ENCODE measurements around the gene MAP2K7.
"Not testable (repeated sequence)": the region's sequence is repeated elsewhere in the genome, so short reads cannot be mapped to it uniquely, and the experiment has no call there.

The MAP2K7 gene

DNA sequence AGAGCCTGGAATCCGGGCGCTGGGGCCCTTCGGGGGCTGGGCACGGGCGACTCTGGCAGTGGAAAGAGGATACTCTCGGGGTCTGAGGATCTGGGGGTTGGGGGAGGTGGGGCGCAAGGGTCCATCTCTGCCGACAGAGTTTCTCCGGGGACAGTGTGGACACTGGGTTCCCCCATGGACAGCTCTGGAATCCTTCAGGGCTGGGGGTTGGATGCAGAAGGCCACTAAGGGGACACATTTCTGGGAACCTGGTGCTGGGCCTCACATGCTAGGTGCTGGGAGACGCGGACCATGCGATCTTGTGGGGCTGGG lies 13.2 kb downstream of the MAP2K7 start:
- Histone ChIP-seq H3K27ac (ENCODE audit: insufficient read depth in 1 of 2, low read depth in 1 of 2, low read length in 2 of 2, poor library complexity in 1 of 2, severe bottlenecking in 2 of 2) (no peak overlapping the region), H3K4me1 (ENCODE audit: control extremely low read depth in 1 of 4, control insufficient read depth in 4 of 4, insufficient read depth in 4 of 4, low read length in 3 of 4) (peaks cover 0 to 50% (median 47%) of the 10 kb centered on the region in 4 experiments), H3K27me3 (replicated peaks in 2 of 5; ENCODE audit: control insufficient read depth in 4 of 5, insufficient read depth in 5 of 5, low read length in 4 of 5) (peaks cover 0 to 58% (median 15%) of the 10 kb centered on the region in 5 experiments), H3K36me3 (ENCODE audit: control insufficient read depth in 4 of 4, insufficient read depth in 4 of 4, low read length in 3 of 4) (peaks cover 2 to 12% (median 6%) of the 10 kb centered on the region in 4 experiments), H3K4me3 (ENCODE audit: control insufficient read depth in 1 of 7, extremely low read depth in 1 of 7, insufficient read depth in 4 of 7, low read depth in 2 of 7, low read length in 6 of 7) (peak overlapping the region in 4 of 7 experiments; percentile 19 to 61 (median 56)), H3K9me3 (ENCODE audit: control extremely low read depth in 1 of 5, control insufficient read depth in 4 of 5, insufficient read depth in 2 of 5, low read depth in 1 of 5, low read length in 4 of 5) (no peaks in the 10 kb centered on the region)
- no peak for DNase-seq
- ChIA-PET CTCF (interaction anchor here (0.9 to 2.9 kb wide), 6 partner anchors 11 to 64 kb away, joined by 3 to 20 read pairs (median 3); partner anchors contain the start of gene CTXN1), POLR2A (interaction anchor here (0.7 kb wide), 1 partner anchor 15 kb away, joined by 3 read pairs; no protein-coding TSS in a partner anchor)
- WGBS (ENCODE audit: insufficient coverage): 4% methylated on average over 8 of the region's 12 CpGs

DNA sequence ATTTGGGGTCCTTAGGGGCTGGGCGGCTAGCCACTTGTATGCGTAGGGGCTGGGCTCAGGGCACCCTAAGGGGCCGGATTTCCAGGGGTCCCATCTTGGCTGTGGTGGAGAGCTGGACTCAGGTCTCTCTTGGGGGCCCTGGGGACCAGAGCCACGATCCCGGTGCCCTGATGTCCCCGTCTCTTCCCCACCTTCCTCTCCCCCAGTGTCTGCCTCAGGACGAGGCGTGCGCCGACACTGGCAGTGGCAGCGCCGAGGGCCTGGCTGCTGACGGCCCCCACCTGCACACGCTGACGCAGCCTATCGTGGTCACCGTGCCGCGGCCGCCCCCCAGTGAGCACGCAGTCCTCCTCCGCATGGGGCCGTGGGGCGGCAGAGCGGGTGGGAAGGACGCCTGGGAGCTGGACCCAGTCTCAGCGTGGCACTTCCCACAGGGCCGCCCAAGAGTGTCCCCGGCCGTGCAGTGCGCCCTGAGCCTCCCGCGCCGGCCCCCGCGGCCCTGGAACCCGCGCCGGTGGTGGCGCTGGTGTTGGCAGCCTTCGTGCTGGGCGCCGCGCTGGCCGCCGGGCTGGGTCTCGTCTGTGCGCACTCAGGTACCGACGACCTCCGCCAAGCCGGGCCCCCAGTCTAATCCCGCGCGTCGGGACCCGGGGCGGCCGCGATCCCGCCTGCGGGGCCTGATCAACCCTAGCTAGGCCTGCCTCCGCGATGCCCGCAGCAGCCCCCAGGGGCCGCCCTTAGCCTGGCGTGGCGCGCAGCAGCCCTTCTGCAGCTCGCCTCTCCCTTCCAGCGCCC lies 13.8 kb downstream of the MAP2K7 start:
- POLR2A ChIA-PET: interaction anchor here (0.7 to 1.0 kb wide), 2 partner anchors 14 to 16 kb away, joined by 3 read pairs; partner anchors contain the start of gene MAP2K7
- Histone ChIP-seq H3K4me1 (ENCODE audit: control extremely low read depth in 1 of 4, control insufficient read depth in 4 of 4, insufficient read depth in 4 of 4, low read length in 3 of 4) (peaks cover 0 to 51% (median 48%) of the 10 kb centered on the region in 4 experiments), H3K27me3 (replicated peaks in 2 of 5; ENCODE audit: control insufficient read depth in 4 of 5, insufficient read depth in 5 of 5, low read length in 4 of 5) (peaks cover 0 to 58% (median 15%) of the 10 kb centered on the region in 5 experiments), H3K4me3 (ENCODE audit: control insufficient read depth in 1 of 7, extremely low read depth in 1 of 7, insufficient read depth in 4 of 7, low read depth in 2 of 7, low read length in 6 of 7) (peak overlapping the region in 4 of 7 experiments; percentile 41 to 61 (median 56)), H3K9me3 (ENCODE audit: control extremely low read depth in 1 of 5, control insufficient read depth in 4 of 5, insufficient read depth in 2 of 5, low read depth in 1 of 5, low read length in 4 of 5) (no peaks in the 10 kb centered on the region), H3K36me3 (ENCODE audit: control insufficient read depth in 4 of 4, insufficient read depth in 4 of 4, low read length in 3 of 4) (peaks cover 0 to 13% (median 8%) of the 10 kb centered on the region in 4 experiments), H3K27ac (ENCODE audit: insufficient read depth in 1 of 2, low read depth in 1 of 2, low read length in 2 of 2, poor library complexity in 1 of 2, severe bottlenecking in 2 of 2) (no peak overlapping the region)
- CTCF ChIA-PET: interaction anchor here (0.9 to 4.0 kb wide), 12 partner anchors 9 to 65 kb away, joined by 3 to 20 read pairs (median 3); partner anchors contain the start of genes CTXN1 and MAP2K7
- DNase-seq: peak; percentile 70 to 79 (median 77)
- under 1% methylated on average over 62 of the region's 71 CpGs for WGBS (ENCODE audit: insufficient coverage)

DNA sequence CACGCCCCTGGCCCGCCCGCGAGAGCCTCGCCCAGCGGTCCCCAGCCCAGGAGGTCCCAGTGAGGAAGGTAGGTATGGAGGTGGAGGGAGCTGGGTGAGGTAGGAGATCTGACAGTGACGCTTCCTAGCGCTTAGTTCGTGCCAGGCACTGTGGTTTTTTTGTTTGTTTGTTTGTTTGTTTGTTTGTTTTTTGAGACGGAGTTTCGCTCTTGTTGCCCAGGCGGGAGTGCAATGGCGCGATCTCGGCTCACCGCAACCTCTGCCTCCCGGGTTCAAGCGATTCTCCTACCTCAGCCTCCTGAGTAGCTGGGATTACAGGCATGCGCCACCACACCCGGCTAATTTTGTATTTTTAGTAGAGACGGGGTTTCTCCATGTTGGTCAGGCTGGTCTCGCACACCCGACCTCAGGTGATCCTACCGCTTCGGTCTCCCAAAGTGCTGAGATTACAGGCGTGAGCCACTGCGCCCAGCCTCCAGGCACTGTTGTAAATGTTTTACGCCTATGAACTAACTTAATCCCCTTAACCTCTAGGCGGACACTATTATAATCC lies 14.5 kb downstream of the MAP2K7 start:
- 30% methylated on average over 14 of the region's 29 CpGs for WGBS (ENCODE audit: insufficient coverage)
- H3K9me3 ChIP-seq (ENCODE audit: control extremely low read depth in 1 of 5, control insufficient read depth in 4 of 5, insufficient read depth in 2 of 5, low read depth in 1 of 5, low read length in 4 of 5); DNase-seq; H3K27ac ChIP-seq (ENCODE audit: insufficient read depth in 1 of 2, low read depth in 1 of 2, low read length in 2 of 2, poor library complexity in 1 of 2, severe bottlenecking in 2 of 2): not testable (repeated sequence)
- peak overlapping the region in 3 of 7 experiments; percentile 13 to 61 (median 56) for H3K4me3 ChIP-seq (ENCODE audit: control insufficient read depth in 1 of 7, extremely low read depth in 1 of 7, insufficient read depth in 4 of 7, low read depth in 2 of 7, low read length in 6 of 7)
- peaks cover 0 to 58% (median 15%) of the 10 kb centered on the region in 5 experiments for H3K27me3 ChIP-seq (replicated peaks in 2 of 5; ENCODE audit: control insufficient read depth in 4 of 5, insufficient read depth in 5 of 5, low read length in 4 of 5)
- CTCF ChIA-PET: interaction anchor here (1.0 to 4.0 kb wide), 9 partner anchors 10 to 50 kb away, joined by 3 to 20 read pairs (median 4); partner anchors contain the start of genes CTXN1 and MAP2K7
- POLR2A ChIA-PET: interaction anchor here (1.0 kb wide), 1 partner anchor 14 kb away, joined by 3 read pairs; the partner anchor contains the start of gene MAP2K7
- H3K4me1 ChIP-seq (ENCODE audit: control extremely low read depth in 1 of 4, control insufficient read depth in 4 of 4, insufficient read depth in 4 of 4, low read length in 3 of 4): peaks cover 0 to 51% (median 48%) of the 10 kb centered on the region in 4 experiments
- H3K36me3 ChIP-seq (ENCODE audit: control insufficient read depth in 4 of 4, insufficient read depth in 4 of 4, low read length in 3 of 4): peaks cover 0 to 12% (median 8%) of the 10 kb centered on the region in 4 experiments

DNA sequence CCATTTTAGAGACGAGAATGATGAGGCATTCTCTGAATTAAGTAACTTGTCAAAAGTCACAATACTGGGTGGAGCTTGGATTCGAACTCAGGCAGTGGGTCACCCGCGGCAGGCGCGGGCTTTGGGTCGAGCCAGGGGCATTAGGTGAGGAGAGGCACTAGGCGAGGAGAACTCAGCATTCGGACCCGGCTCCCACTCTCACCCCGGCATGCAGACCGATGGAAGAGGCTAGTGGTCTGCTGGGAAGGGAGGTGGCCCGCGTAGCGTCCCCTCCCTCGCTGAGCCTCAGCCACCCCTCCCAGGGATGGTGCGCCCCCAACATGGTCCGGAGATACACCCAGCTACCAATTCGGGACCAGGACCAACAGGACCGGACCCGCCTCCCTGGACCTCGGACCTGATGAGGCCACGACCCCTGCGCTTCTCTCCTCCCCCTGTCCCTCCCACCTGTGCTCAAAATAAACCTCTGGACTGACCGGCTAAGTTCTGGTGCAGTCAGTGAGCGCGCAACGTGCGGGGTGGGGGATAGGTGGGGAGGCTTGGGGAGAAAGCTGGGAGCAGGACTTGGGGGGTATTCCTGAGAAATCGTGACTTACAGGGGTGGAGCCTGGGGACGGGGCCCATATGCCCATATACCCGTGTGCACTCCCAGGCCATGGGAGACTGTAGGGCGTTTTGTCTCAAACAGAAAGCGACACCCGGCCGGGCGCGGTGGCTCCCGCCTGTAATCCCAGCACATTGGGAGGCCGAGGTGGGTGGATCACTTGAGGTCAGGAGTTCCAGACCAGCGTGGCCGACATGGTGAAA lies 15.1 kb downstream of the MAP2K7 start:
- H3K27ac ChIP-seq (ENCODE audit: insufficient read depth in 1 of 2, low read depth in 1 of 2, low read length in 2 of 2, poor library complexity in 1 of 2, severe bottlenecking in 2 of 2): peak overlapping the region in 1 of 2 experiments; percentile 36
- no peaks in the 10 kb centered on the region for H3K9me3 ChIP-seq (ENCODE audit: control extremely low read depth in 1 of 5, control insufficient read depth in 4 of 5, insufficient read depth in 2 of 5, low read depth in 1 of 5, low read length in 4 of 5)
- peaks cover 0 to 13% (median 10%) of the 10 kb centered on the region in 4 experiments for H3K36me3 ChIP-seq (ENCODE audit: control insufficient read depth in 4 of 4, insufficient read depth in 4 of 4, low read length in 3 of 4)
- POLR2A ChIA-PET: no interaction called here
- no peak overlapping the region for H3K4me3 ChIP-seq (ENCODE audit: control insufficient read depth in 1 of 7, extremely low read depth in 1 of 7, insufficient read depth in 4 of 7, low read depth in 2 of 7, low read length in 6 of 7)
- H3K4me1 ChIP-seq (ENCODE audit: control extremely low read depth in 1 of 4, control insufficient read depth in 4 of 4, insufficient read depth in 4 of 4, low read length in 3 of 4): peaks cover 0 to 51% (median 48%) of the 10 kb centered on the region in 4 experiments
- CTCF ChIA-PET: interaction anchor here (1.0 to 4.0 kb wide), 6 partner anchors 7 to 32 kb away, joined by 3 to 20 read pairs (median 7); partner anchors contain the start of genes CTXN1 and MAP2K7
- no peak for DNase-seq
- H3K27me3 ChIP-seq (replicated peaks in 2 of 5; ENCODE audit: control insufficient read depth in 4 of 5, insufficient read depth in 5 of 5, low read length in 4 of 5): peaks cover 0 to 58% (median 15%) of the 10 kb centered on the region in 5 experiments
- whole genome bisulfite sequencing (ENCODE audit: insufficient coverage): 53% methylated on average over 29 of the region's 42 CpGs

DNA sequence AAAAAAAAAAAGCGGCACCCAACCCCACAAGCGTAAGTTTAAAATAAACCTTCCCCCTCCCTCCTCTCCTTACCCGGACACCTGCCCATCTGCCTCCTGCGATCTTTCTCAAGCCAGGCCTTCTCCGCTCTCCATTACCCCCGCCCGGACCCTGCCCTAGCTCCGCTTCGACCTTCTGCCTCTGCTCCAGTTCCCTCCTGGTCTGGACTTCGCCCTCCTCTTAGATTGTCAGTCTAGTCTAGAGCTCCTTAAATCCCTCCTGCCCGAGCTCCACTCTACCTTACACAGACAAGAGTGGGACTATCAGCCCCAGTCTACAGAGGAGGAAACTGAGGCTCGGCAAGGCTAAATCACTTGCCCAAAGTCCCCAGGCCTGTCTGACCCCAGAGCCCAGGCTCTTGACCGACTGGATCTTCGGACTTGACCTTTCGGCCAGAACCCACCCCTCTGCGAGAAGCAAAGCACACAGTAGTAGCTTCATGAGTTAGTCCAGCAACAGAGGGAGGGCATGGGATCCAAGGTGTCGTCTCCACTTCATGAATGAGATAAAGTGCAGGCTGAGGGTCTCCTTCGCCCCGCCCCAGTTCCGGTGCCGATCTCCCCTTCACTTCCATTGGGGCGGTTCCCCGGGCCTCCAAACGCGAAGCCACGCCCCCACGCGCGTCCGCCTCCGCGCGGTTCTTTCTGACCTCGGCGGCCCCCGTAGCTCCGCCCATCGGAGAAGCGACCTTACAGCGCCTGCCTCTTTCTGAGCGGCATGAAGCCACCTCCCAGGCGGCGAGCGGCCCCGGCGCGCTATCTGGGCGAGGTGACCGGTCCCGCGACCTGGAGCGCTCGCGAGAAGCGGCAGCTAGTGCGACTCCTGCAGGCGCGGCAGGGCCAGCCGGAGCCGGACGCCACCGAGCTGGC lies 16.2 kb downstream of the MAP2K7 start, which contains the start of gene SNAPC2:
Gene SNAPC2 (plus strand): TSS at position 729 of the 909 bp plus-strand sequence. CDS start 29 bp downstream, at position 758.
- POLR2A ChIA-PET: interaction anchor here (0.5 to 2.3 kb wide), 4 partner anchors 9 to 51 kb away, joined by 3 to 10 read pairs (median 3); partner anchors contain the start of gene TIMM44
- Histone ChIP-seq H3K27me3 (replicated peaks in 2 of 5; ENCODE audit: control insufficient read depth in 4 of 5, insufficient read depth in 5 of 5, low read length in 4 of 5) (peaks cover 0 to 48% (median 15%) of the 10 kb centered on the region in 5 experiments), H3K4me1 (ENCODE audit: control extremely low read depth in 1 of 4, control insufficient read depth in 4 of 4, insufficient read depth in 4 of 4, low read length in 3 of 4) (peaks cover 0 to 51% (median 48%) of the 10 kb centered on the region in 4 experiments), H3K9me3 (ENCODE audit: control extremely low read depth in 1 of 5, control insufficient read depth in 4 of 5, insufficient read depth in 2 of 5, low read depth in 1 of 5, low read length in 4 of 5) (no peaks in the 10 kb centered on the region), H3K4me3 (ENCODE audit: control insufficient read depth in 1 of 7, extremely low read depth in 1 of 7, insufficient read depth in 4 of 7, low read depth in 2 of 7, low read length in 6 of 7) (peak within 1 kb of the TSS; percentile 59 to 86 (median 79)), H3K27ac (ENCODE audit: insufficient read depth in 1 of 2, low read depth in 1 of 2, low read length in 2 of 2, poor library complexity in 1 of 2, severe bottlenecking in 2 of 2) (peak within 1 kb of the TSS in 1 of 2 experiments; percentile 71), H3K36me3 (ENCODE audit: control insufficient read depth in 4 of 4, insufficient read depth in 4 of 4, low read length in 3 of 4) (peaks cover 0 to 13% (median 10%) of the 10 kb centered on the region in 4 experiments)
- CTCF ChIA-PET: interaction anchor here (0.6 to 4.0 kb wide), 8 partner anchors 9 to 321 kb away, joined by 3 to 16 read pairs (median 6); no protein-coding TSS in a partner anchor
- peak; percentile 95 to 98 (median 98) for DNase-seq
- WGBS (ENCODE audit: insufficient coverage): 4% methylated on average over 54 of the region's 62 CpGs
